GM12874 (cell line): ENCODE measurements around the gene KSR1.

Source experiments
- CTCF ChIP-seq: IDR thresholded peaks from 2 replicates; pipeline ENCODE4 v1.5.1; 2011; ENCODE audit warnings: low read depth, mild to moderate bottlenecking, control low read depth, low read length, moderate library complexity; ENCODE audit not compliant: insufficient read depth

The KSR1 gene

GRCh38 chr17:27612160-27612770 is 156.0 kb downstream of the KSR1 start:
- TF ChIP-seq CTCF = no peak

DNA sequence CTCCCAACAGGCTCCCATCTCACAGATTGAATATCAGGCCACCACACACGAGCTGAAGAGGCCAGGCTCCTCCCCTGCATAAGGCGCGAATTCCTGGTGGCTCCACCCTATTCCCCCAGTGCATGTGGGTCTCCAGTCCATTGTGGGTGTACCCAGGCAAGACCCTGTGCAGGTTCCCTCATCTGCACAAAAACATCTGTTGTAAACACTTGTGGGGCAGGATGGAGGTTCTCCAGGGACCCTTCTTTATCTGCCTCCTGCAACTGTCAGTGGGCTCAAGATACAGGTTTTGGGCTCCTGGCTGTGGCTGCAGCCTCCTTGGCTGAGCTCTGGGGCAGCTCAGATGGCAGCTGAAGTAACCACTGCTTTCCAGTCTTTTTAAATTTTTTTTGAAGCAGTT is 157.2 kb downstream of the KSR1 start:
- no peak for TF ChIP-seq CTCF

GRCh38 chr17:27615121-27615520 is 158.9 kb downstream of the KSR1 start:
- TF ChIP-seq CTCF = no peak

DNA sequence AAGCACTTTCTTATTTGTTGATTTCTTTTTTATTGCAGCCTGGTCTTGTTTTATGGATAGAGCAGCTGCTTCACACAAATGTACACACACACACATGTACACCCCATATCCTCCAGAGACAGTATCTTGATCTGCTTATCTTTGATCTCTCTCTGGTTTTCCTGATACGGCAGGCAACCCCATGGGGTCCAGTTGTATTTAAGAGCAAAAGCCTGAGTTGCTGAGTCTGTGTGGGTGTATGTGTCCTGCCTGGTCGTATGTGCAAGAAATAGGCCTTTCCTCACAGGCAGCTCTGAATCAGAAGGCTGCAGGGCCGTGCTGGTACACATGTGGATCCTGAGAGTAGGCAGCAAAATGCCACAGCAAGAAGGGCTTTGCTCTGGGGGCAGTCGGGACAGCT is 160.2 kb downstream of the KSR1 start:
- TF ChIP-seq CTCF = no peak

- no peak for TF ChIP-seq CTCF
Observed at GRCh38 chr17:27618417-27618816, 162.2 kb downstream of the KSR1 start.

- no peak for TF ChIP-seq CTCF
Observed at GRCh38 chr17:27620721-27621120, 164.5 kb downstream of the KSR1 start.

DNA sequence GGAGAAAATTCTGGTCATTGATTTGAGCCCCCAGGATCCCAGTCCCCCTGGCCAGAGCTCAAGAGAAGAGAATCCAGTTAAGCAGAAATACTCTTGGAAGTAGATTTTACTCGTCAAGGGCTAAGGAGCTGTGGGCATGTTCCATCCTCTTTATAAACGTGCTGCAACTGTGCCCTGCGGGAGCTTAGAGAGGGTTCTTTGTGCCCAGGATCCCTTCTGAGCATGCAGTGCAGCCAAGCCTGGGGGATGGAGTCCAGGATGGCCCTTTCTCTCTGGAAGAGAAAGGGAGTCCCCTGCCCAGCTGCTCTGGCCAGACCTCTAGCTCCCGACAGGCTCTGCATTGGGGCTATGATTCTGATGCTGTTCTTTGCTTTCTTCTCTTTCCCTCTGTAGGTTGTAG is 165.3 kb downstream of the KSR1 start:
- TF ChIP-seq CTCF = no peak
